ENCODE data around the gene SLC30A5.
A peak's percentile ranks its signal among the peaks of the same experiment; 100 is the strongest.
"Not testable (repeated sequence)": the region's sequence is repeated elsewhere in the genome, so short reads cannot be mapped to it uniquely, and the experiment has no call there.

Gene SLC30A5

DNA sequence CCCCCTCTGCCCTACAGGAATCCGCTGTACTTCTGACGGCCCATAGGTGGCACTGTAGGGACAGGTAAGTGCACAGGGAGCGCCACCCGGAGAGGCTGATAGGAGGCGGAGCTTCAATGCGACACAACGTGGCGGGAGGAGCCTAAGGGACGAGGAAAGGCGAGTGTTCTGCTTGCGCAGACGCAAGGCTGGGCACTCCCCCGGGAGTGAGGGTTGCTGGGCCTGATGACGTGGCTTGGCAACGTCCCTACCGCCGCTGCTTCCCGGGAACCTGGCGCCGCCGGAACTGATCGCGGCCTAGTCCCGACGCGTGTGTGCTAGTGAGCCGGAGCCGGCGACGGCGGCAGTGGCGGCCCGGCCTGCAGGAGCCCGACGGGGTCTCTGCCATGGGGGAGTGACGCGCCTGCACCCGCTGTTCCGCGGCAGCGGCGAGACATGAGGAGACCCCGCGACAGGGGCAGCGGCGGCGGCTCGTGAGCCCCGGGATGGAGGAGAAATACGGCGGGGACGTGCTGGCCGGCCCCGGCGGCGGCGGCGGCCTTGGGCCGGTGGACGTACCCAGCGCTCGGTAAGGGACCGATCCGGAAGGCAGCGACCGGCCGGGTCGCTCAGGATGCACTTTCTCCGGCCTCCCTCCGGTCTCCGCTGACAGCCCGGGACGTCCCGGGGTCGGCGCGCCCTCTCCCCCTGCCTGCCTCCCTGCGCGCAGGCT, at the start of gene SLC30A5:
TSS of gene SLC30A5 (plus strand) at position 244 of the 712 bp plus-strand sequence. CDS start at position 486, 242 bp downstream.
- peak; percentile 96 for DNase-seq (ENCODE audit: low read depth)

- DNase-seq (ENCODE audit: low read depth) = not testable (repeated sequence)
Observed at GRCh38 chr5:69045213-69045612, 48.6 kb upstream of the SLC30A5 start.

DNA sequence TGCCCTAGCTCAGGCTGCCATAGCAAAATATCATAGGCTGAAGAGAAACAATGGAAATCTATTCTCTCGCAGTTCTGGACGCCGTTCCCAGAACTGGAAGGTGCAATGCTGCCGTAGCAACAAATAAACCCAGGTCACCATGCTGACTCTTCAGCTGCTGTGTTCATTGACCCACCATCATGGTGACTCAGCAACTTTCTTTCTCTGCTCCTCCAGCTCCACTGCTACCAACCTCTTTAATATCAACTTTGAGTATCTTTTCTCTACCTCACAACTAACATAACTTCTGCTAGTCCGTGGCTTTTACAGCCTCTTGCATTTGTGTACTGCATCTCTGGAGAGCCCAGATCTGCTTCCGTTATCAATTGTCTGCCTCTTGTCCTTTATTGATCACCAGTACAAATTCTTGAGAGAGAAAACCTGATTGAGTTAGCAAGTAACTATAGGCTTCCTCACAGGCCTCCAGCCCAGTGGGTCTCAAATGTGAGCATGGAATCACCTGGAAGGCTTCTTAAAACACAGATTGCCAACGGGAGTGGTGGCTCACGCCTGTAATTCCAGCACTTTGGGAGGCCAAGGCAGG, 47.3 kb upstream of the SLC30A5 start:
- DNase-seq (ENCODE audit: low read depth) = no peak

DNA sequence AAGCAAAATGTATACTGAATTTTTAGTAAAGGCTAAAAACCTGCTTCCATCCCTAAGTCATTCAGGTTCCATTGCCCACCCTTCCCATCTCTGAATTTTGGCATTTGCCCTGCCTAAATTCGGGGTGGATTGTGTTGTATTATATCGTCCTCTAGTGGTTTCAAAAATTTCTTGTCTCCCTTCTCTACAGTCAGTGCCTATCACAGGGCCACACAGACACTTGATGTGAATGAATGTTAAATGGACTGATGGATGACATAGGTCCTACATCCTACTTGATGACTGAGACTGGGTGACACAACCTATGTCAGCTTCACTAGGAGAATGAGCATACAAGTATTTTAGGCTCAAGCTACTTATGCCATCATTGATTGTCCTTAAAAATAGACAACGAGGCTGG, 45.6 kb upstream of the SLC30A5 start:
- DNase-seq (ENCODE audit: low read depth) = no peak

GRCh38 chr5:69049151-69049550, 44.7 kb upstream of the SLC30A5 start:
- no peak for DNase-seq (ENCODE audit: low read depth)

DNA sequence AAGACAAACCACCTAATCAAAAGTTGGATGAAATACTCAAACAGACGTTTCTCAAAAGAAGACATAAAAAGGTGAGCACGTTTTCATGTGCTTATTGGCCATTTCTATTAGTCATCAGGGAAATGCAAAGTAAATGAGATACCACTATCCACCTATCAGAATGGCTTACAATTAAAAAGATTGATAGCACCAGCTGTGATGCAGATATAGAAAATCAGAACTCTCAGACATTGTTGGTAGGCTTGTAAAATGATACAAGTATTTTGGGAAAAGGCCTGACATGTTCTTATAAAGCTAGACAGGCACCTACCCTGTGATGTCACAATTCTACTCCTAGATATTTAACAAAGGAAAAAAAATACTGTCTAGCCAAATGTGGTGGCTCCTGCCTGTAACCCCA, 44.0 kb upstream of the SLC30A5 start:
- DNase-seq (ENCODE audit: low read depth) = no peak

DNA sequence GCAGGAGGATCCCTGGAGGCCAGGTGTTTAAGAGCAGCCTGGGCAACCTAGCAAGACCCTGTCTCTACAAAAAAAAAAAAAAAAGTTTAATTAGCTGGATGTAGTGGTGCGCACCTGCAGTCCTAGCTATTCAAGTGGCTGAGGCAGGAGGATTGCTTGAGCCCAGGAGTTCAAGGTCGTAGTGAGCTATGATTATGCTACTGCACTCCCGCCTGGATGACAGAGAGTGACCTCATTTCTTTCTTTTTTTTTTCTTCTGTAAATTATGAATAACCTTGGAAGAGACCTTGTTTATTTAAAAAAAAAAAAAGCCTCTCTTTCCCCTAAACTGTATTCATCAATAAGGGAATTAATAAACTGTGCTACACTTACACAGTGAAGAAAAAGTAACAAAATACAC, 43.6 kb upstream of the SLC30A5 start:
- no peak for DNase-seq (ENCODE audit: low read depth)

- DNase-seq (ENCODE audit: low read depth) = no peak
Observed at GRCh38 chr5:69052181-69052580, 41.6 kb upstream of the SLC30A5 start.

DNA sequence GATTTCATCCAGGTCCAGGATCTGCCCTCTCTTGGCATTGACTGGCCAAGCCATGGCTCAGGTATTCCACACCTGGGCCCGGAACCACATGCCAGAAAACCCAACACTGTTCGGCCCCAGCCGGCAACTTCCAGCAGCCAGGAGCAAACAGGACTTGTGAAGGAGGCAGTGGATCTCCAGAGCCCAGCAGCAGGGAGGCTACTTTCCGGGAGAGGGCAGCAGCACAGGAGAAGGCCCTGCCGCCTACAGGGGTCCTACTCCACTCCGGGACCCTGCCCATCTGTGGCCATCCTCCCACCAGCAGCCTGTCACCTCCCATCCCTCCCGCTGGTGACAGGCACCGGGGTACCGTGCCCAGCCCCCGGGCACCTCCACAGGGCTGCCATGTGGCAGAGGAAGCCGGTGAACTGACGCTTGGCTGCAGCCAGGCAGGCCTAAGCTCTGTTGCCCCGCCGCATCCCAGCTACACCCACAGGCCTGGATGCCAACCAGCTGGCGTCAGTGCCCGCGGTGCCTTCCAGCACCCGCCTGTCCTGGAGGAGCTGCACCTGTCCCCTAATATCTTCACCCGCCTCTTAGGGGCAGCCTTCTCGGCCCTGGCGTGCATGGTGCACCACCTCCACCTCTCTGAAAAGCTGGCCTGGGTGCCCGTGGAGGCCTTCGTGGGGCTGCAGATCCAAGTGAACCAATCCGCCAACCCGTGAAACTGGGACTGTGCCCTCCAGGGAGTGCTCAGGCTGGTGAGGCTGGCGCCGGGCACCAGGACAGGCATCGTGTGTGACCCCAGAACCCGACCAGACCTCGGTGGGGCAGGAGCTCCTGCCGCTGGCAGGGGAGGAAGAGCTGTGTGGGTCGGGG, 18.9 kb upstream of the SLC30A5 start:
- no peak for DNase-seq (ENCODE audit: low read depth)

- DNase-seq (ENCODE audit: low read depth) = no peak
Observed at GRCh38 chr5:69075522-69076179, 18.2 kb upstream of the SLC30A5 start.

DNA sequence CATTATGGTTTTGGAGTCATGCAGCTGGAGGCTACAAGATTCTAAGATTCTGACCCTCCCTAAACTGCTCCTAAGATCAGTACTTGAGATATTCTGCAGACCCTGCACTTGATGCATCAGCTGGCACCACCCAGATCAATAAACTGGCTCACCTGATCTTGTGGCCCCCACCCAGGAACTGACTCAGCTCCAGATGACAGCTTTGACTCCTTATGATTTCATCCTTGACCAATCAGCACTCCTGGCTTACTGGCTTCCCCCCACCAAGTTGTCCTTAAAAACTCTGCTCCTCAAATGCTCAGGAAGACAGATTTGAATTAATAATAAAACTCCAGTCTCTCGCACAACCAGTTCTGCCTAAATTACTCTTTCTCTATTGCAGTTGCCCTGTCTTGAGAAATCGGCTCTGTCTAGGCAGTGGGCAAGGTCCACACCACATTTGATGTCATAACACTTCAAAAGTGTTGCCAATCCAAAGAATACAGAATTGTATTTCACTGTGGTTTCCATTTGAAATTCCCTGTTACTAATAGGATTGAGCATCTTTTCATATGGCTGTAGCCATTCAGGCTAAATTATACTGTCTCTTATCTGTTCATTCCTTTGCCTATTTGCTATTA, 14.8 kb upstream of the SLC30A5 start:
- no peak for DNase-seq (ENCODE audit: low read depth)

DNA sequence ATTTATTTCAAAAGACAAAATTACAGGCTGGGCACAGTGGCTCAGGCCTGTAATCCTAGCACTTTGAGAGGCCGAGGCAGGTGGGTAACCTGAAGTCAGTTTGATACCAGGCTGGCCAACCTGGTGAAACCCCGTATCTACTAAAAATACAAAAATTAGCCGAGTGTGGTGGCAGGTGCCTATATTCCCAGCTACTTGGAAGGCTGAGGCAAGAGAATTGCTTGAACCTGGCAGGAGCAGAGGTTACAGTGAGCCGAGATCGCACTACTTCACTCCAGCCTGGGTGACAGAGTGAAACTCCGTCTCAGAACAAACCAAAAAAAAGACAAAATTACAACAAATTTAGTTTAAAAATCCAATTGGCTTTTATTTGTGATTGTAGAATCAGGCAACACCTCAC, 14.3 kb upstream of the SLC30A5 start:
- no peak for DNase-seq (ENCODE audit: low read depth)

DNA sequence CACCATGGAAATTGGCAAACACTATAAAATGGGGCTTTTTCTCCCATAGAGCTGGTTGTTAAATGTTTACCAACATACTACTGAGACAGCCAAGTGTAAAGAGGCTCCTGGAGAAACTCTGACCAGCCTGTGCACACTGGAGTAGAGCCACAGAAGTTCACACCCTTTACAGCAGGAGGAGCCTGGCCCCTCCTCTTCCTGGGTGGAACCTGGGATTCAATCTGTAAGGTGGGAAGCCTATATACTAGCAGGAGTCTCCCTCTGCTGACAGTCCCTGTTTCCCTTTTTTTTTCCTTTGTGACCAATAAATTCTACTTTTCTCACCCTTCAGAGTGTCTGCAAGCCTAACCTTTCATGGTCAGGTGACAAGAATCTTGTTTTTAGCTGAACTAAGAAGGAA, 10.4 kb upstream of the SLC30A5 start:
- no peak for DNase-seq (ENCODE audit: low read depth)

DNA sequence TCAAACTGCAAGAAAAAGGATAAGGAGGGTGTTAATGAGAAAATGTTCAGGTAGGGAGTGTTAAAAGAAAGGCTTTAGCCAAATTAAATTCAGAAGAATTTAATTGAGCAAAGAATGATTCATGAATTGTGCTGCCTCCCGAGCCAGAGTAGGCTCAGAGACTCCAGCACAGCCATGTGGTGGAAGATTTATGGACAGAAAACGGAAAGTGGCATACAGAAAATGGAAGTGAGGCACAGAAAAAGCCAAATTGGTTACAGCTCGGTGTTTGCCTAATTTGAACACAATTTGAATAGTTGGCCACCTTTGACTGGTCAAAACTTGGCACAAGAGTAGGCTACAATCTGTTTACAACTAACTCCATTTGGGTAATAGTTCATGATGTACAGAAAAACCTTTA, 9.6 kb upstream of the SLC30A5 start:
- no peak for DNase-seq (ENCODE audit: low read depth)

- DNase-seq (ENCODE audit: low read depth) = no peak
Observed at GRCh38 chr5:69084903-69085302, 8.9 kb upstream of the SLC30A5 start.

DNA sequence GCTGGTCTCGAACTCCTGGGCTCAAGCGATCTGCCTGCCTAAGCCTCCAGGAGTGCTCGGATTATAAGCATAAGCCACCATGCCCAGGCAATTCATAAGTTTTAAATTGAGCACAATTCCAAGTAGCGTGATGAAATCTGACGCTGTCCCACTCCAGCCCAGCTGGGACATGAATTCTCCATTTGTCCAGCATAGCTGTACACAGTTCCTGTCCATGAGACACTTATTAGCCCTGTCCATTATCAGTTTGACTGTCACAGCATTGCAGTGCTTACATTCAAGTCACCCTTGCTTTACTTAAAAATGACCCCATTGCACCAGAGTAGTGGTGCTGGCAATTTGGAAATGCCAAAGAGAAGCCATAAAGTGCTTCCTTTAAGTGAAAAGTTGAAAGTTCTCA, 7.6 kb upstream of the SLC30A5 start:
- DNase-seq (ENCODE audit: low read depth) = no peak

DNA sequence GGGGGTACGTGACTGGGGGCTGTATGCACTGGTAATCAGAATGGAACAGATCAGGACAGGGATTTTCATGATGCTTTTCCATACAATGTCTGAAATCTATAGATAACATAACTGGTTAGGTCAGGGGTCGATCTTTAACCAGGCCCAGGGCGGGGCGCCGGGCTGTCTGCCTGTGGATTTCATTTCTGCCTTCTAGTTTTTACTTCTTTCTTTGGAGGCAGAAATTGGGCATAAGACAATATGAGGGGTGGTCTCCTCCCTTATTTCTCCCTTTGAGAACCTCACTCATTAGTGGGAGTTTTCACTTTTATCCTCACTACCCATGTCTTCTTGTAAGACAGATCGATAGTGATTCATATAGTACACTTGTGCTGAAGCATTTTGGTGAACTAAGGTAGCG, 5.8 kb upstream of the SLC30A5 start:
- not testable (repeated sequence) for DNase-seq (ENCODE audit: low read depth)

- DNase-seq (ENCODE audit: low read depth) = no peak
Observed at GRCh38 chr5:69090158-69090557, 3.7 kb upstream of the SLC30A5 start.

DNA sequence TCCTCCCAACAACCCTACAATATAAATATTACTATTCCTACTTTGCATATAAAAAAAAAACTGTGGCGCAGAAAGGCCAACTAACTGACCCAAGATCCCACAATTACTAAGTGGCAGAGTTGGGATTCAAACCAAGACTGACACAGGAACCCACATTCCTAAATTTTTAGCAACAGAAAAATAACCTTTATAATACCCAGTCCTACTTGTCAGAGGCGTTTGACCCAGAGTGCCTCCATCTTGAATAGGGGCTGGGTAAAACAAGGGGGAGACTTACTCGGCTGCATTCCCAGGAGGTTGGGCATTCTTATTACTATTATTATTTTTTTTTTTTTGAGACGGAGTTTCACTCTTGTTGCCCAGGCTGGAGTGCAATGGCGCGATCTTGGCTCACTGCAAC, 2.0 kb upstream of the SLC30A5 start:
- no peak for DNase-seq (ENCODE audit: low read depth)

DNA sequence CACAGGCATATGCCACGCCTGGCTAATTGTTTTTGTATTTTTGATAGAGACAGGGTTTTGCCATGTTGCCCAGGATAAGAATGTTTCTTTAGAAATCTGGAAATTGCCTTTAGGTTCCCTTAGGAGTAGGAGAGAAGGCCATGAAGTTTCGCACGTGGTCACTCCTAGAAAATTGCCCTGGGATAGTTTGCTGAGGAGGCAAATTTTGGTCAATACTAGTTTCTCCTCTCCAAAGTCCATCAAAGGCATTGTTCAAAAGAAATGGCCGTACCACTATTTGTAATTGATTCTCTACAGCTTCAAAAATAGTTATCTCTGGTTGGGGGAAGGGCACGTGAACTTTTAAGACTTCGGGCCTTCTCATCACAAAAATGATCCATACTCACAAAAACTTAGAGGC, 845 bp upstream of the SLC30A5 start:
- no peak for DNase-seq (ENCODE audit: low read depth)

DNA sequence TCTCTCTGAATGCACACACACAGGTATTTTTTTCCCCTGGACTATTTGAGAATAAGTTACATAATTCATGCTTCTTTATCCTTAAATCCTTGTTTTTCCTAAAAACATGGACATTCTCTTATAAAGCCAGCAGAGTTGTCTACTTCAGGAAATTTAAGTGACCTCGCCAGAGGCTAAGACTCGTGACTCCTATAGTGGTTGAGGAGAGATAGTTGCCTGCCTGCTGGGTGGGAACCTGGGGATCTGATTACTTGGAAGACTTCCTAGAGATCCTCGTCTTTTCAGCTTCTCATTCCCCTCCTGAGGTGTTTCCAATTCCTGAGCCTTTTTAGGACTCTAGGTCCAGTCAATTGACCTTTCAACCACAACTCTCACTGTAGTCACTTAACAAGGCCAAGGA, 5.5 kb downstream of the SLC30A5 start:
- no peak for DNase-seq (ENCODE audit: low read depth)

DNA sequence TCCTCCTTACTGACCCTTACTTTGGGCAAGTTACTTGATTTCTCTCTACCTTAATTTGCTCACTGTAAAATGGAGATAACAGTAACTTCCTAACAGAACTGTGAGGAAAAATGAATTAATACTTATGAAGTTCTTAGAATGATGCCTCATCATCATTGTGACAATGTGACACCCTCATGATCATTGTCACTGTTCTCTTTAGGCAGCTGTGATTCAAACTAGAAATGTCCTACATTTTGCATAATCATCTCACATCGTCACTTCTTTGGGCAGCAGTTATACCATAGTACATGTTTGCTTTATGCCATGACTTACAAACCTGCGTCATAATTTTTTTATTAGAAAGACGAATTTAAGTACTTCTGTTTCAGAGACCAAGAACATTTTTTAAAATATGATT, 9.7 kb downstream of the SLC30A5 start:
- DNase-seq (ENCODE audit: low read depth) = no peak
